NCI-H446 (cell line): Measurements from ENCODE around the gene TMX1.
"Not testable (repeated sequence)": the region's sequence is repeated elsewhere in the genome, so short reads cannot be mapped to it uniquely, and the experiment has no call there.

Experiments
- DNase-seq, 2 experiments: peaks; one replicate each; lab custom pipeline; 2025; lab: John Stamatoyannopoulos, UW

Gene TMX1

GRCh38 chr14:51239813-51240803 is at the start of gene TMX1:
Gene TMX1, plus strand, starts transcription at chr14:51240247. Its CDS starts 46 bp downstream, at chr14:51240293.
- DNase-seq = peak; percentile 99 to 100

- DNase-seq = no peak
Measured at GRCh38 chr14:51201890-51202289, 38.2 kb upstream of the TMX1 start.

- DNase-seq = no peak
Measured at GRCh38 chr14:51202914-51203665, 37.0 kb upstream of the TMX1 start.

GRCh38 chr14:51203881-51204280 is 36.2 kb upstream of the TMX1 start:
- DNase-seq = no peak

GRCh38 chr14:51205486-51205885 is 34.6 kb upstream of the TMX1 start:
- no peak for DNase-seq

- no peak for DNase-seq
Measured at GRCh38 chr14:51206462-51206861, 33.6 kb upstream of the TMX1 start.

GRCh38 chr14:51207621-51208020 is 32.4 kb upstream of the TMX1 start:
- no peak for DNase-seq

GRCh38 chr14:51208982-51209381 is 31.1 kb upstream of the TMX1 start:
- DNase-seq = no peak

- DNase-seq = no peak
Measured at GRCh38 chr14:51209457-51209856, 30.6 kb upstream of the TMX1 start.

GRCh38 chr14:51210594-51210993 is 29.5 kb upstream of the TMX1 start:
- peak in 1 of 2 experiments; percentile 34 for DNase-seq

- DNase-seq = peak; percentile 77 to 91
Measured at GRCh38 chr14:51211149-51211548, 28.9 kb upstream of the TMX1 start.

GRCh38 chr14:51216602-51217001 is 23.4 kb upstream of the TMX1 start:
- no peak for DNase-seq

GRCh38 chr14:51219473-51220448 is 20.3 kb upstream of the TMX1 start:
- DNase-seq = peak; percentile 54 to 59

GRCh38 chr14:51223463-51223862 is 16.6 kb upstream of the TMX1 start:
- DNase-seq = not testable (repeated sequence)

GRCh38 chr14:51224551-51224950 is 15.5 kb upstream of the TMX1 start:
- DNase-seq = no peak

- no peak for DNase-seq
Measured at GRCh38 chr14:51225751-51226150, 14.3 kb upstream of the TMX1 start.

- DNase-seq = peak; percentile 13 to 41
Measured at GRCh38 chr14:51228391-51228790, 11.7 kb upstream of the TMX1 start.

GRCh38 chr14:51228890-51229289 is 11.2 kb upstream of the TMX1 start:
- peak; percentile 64 to 72 for DNase-seq

- no peak for DNase-seq
Measured at GRCh38 chr14:51236314-51236713, 3.7 kb upstream of the TMX1 start.

- no peak for DNase-seq
Measured at GRCh38 chr14:51240804-51241380, 845 bp downstream of the TMX1 start.
